ENCODE measurements around the gene ZC3H12D.
"Not testable (repeated sequence)": the region's sequence is repeated elsewhere in the genome, so short reads cannot be mapped to it uniquely, and the experiment has no call there.

The ZC3H12D gene

DNA sequence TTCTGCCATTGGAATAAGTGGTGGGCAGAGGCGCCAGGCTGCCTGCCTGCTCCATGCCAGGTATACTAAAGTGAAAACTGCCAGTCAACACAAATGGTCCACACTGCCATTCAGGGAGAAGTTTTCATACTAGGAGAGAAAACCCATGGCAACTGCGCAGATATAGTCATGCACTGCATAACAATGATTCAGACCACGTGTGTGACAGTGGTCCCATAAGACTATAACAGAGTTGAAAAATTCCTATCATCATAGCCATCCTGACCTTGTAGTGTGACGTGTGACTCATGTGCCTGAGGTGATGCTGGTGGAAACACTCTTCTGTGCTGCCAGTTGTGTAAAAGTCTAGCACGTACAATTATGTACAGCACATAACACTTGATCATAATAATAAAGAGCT lies 25.1 kb downstream of the ZC3H12D start:
- no peak for DNase-seq (ENCODE audit: low read depth in 2 of 2)

GRCh38 chr6:149458806-149459205 lies 26.0 kb downstream of the ZC3H12D start:
- DNase-seq (ENCODE audit: low read depth in 2 of 2): no peak

- DNase-seq (ENCODE audit: low read depth in 2 of 2): no peak
Observed at GRCh38 chr6:149458196-149458595, 26.6 kb downstream of the ZC3H12D start.

DNA sequence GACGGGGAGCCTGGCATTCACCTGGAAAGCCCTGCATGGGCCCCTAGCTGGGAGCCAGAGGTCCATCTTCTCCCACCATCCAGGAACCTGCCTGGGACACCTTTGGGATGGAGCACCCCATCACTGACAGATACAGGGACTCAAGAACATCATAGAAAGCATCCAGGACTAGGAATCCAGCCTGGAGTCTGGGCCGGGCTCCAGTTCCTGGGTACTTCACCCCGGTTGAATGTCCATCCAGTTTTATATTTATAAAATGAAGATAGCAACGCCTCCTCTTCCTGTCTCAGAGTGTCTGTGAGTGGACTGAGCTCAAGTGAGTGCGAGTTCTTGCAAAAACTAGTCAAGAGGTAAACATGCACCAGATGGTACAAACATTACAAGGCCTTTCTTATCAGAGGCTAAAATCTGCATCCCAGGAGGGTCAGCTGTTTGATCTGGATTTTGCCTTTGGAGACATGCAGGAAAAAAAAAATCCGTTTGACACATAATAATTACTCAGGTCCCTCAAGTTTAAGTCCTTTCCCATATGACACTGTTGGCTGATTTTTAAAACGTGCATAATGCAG lies 27.4 kb downstream of the ZC3H12D start:
- no peak for DNase-seq (ENCODE audit: low read depth in 2 of 2)

DNA sequence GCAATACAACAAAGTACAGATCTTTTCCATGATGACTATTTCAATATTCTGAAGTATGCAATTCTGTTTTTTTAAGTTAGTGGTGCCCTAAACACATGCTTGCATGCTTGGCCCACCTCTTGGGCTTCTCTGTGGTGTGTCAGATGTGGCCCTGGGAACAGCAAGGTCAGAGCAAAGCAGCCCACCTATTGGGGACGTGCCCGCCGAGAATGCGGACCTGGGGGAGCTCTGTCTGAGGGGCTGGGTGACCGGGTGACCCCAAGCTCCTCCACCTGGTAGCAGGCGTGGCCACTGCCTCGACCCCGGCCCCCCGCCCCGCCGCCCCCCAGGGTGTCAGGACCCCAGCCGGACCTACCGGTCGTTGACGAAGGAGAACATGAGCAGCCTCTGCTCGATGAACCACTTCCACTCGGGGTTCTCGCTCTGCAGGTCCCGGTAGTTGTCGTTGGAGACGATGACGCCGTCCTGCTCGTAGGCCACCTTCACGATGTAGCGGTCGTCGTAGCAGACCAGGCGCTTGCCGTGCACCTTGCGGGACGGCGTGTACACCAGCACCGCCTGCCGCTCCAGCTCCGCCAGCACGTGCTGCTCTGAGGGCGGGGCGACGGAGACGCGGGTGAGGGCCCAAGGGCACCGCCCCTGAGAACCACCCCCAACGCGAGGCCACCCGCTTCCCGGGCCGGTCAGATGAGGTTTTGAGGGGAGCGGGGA lies 28.3 kb downstream of the ZC3H12D start:
- DNase-seq (ENCODE audit: low read depth in 2 of 2): no peak

GRCh38 chr6:149455031-149455732 lies 29.6 kb downstream of the ZC3H12D start:
- no peak for DNase-seq (ENCODE audit: low read depth in 2 of 2)

DNA sequence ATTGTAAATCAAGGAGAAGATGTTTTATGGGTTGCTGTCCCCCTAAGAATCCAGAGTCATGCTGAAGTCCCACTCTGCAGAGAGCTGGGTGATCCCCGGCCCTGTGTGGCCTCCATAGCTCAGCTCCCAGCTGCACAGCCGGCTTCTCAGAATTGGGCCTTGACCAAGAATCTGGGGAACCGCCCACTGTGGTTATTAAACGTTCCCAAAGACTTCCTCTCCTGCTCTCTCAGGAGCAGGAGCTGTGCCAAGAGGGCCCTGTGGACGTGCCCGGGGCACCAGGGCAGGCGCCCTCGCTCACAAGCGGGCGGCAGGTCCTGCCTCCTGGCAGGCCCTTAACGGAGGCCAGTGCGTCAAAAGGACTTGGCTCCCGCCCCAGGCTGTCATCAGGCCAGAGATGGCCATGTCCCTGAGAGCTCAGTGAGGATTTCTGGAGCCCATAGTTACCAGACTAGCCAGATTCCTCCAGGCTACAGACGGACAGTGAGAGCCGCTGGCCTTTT lies 30.4 kb downstream of the ZC3H12D start:
- DNase-seq (ENCODE audit: low read depth in 2 of 2): no peak

DNA sequence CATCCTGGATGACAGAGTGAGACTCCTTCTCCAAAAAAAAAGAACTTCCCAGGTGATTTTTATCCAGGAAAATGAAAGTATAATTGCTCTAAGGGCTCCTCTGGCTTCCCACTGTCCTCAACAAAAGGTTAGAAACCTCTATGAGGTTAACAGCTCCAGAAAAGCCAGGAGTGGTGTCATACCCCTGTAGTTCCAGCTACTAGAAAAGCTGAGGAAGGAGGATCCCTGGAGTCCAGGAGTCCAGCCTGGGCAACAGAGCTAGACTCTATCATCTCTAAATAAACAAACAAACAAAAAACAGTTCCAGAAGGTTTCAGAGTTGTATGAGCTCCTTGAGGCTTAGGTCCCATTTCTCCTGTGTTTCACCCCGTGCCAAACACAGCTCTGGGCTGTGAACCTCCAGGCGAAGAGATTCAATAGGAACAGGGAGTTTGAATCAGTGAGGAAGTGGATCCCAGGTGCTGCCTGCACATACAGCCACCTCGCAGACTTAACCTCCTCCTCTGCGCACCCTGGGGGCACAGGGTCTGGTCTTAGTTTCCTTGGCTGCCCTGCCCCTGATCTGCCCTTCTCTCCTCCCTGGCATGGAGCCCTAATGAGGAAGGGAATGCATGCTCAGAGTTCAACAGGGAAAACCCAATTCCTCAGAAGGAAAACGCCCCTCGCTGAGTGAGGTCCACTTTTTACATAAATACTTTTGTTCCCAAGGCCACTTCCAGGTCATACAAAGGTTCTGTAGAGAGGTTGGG lies 31.0 kb downstream of the ZC3H12D start:
- no peak for DNase-seq (ENCODE audit: low read depth in 2 of 2)

DNA sequence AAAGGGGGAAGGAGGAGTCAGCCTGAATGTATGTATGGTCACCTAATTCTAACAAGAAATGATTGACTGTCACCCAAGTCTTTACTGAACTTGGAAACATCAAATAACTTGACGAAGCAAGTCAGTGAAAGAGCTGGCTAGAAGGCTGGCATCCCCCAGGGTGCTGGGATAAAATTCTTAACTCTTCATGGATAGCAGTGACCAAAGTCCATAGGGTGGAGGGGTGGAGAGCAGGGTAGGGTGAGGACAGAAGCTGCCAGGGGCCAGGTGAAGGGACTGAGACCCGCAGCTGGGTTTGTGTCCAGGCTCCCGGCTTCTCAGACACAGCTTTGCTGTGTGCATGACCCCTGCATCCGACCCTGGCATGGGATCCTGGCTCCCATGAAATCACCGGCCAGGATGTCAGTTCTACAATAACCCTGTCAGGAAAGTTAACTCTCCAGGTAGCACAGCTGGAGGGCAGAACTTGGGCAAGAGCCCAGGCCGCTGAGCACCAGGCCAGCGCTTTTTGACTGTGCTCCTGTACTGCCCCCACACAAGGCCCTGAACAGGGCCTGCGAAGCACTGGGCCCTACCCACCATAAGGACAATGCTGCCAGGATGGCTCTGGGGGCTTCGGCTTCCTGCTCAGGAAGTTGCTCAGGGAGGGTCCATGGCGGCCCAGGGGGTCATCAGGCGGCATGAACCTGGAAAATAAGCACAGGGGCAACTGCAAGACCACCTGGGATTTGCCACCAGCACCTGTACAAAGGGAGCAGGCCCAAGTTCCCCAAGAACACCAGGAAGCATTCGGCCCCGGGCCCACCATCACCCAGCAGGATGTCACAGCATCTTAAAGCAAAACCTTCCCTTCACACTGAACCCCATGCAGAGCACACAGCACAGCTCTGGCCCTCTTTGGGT lies 32.5 kb downstream of the ZC3H12D start:
- DNase-seq (ENCODE audit: low read depth in 2 of 2): no peak

GRCh38 chr6:149451376-149452036 lies 33.3 kb downstream of the ZC3H12D start:
- no peak for DNase-seq (ENCODE audit: low read depth in 2 of 2)

- no peak for DNase-seq (ENCODE audit: low read depth in 2 of 2)
Observed at GRCh38 chr6:149450679-149451375, 34.0 kb downstream of the ZC3H12D start.

DNA sequence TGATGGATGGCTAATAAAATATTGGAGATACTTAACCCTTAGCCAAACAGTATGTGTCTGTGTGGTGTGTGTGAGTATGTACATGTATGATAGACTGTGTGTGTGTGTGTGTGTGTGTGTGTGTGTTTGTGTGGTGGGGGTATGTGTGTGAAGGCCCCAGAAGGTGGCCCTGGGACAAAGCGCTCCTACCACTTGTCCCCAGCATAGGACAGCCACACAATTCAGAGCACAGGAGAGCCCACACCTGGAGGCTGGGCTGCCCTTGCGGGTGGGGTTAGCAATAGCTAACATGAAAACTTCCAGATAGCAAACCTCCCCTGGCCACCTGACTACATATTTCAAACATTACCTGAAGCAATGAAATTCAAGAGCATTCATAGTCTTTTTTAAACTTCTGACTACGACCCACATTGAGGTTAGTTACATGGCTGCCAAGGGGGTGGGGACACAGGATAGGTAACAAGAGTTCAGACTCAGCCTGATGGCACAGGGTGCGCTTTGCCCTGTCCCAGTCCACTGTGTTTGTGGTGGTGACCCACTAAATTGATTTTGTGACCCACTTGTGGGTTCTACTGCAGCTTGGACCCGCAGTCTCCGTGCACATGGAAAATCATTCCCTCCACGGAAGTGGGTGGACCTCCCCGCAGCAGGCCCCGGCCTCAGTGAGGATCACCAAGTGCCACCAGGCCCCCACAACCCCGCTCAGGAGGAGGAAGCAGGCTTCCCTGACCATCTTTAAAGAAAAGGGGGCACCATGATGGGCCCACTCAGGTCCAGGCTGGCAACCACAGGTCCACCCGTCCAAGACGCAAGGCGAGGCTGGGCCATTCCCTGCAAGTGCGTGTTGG lies 34.8 kb downstream of the ZC3H12D start:
- no peak for DNase-seq (ENCODE audit: low read depth in 2 of 2)

- no peak for DNase-seq (ENCODE audit: low read depth in 2 of 2)
Observed at GRCh38 chr6:149448821-149449453, 35.9 kb downstream of the ZC3H12D start.

DNA sequence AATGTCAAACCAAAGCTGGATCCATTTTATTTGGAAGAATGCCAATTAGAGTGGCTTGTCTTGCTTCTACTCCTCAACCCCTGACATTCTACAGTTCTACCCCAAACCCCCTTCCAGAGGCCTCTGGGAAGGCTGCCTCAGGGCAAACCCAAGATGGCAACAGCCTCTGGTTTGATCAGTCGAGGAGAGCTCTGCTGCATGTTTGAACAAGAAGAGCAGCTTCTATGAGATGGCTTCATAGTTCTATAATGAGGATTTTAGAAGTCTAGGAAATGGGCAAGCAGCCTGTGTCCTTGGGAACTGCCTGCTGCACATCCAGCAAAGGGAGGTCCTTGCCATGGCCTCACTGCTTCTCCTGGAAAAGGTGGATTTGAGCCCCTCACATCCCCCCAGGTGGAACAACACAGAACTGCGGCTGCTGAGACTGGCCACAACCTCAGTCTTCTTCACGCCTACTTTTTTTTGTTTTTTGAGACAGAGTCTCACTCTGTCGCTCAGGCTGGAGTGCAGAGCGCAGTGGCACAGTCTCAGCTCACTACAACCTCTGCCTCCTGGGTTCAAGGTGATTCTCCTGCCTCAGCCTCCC lies 37.9 kb downstream of the ZC3H12D start:
- DNase-seq (ENCODE audit: low read depth in 2 of 2): no peak

GRCh38 chr6:149445573-149445972 lies 39.2 kb downstream of the ZC3H12D start:
- DNase-seq (ENCODE audit: low read depth in 2 of 2): no peak

DNA sequence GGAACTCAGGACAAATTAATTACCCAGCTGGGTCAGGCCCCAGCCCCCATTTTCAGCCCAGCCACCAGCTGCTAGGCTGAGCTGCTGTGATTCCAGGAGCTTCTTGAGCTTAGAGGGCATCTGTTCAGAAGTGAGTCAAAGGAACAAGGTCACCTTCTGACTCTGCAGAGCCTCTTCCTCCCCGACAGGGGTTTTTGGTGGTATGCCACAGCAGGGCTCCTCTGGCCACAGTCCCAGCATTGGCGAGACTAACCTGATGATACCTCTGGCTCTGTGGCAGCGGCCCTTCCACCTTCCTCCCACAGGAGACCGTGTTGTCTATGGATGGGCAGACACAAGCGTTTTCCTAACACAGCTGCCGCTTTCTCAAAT lies 39.7 kb downstream of the ZC3H12D start:
- no peak for DNase-seq (ENCODE audit: low read depth in 2 of 2)

- not testable (repeated sequence) for DNase-seq (ENCODE audit: low read depth in 2 of 2)
Observed at GRCh38 chr6:149444360-149445094, 40.3 kb downstream of the ZC3H12D start.
